Activated CD4-positive, alpha-beta T cell treated with anti-CD3 and anti-CD28 coated beads, Interleukin-2, amount 10 ng/mL, durations not matched to agents 24 days and 14 days (primary cell): ENCODE measurements around the gene FGG. TPM values are rescaled to one million over a fixed set of nuclear protein-coding genes. Genes with fewer than 3 reads are reported as not detected.
"Not testable (repeated sequence)": the region's sequence is repeated elsewhere in the genome, so short reads cannot be mapped to it uniquely, and the experiment has no call there.

Source experiments
- DNase-seq: peaks from one replicate; pipeline ENCODE4 v3.0.0; 2022
- H3K27ac Mint-ChIP-seq: one replicate; pipeline ENCODE4 v1.8.0; 2022; ENCODE audit warnings: mild to moderate bottlenecking, mixed read lengths
- H3K27me3 Mint-ChIP-seq: one replicate; pipeline ENCODE4 v1.8.0; 2022; ENCODE audit warnings: mixed read lengths
- H3K36me3 Mint-ChIP-seq: one replicate; pipeline ENCODE4 v1.8.0; 2022; ENCODE audit warnings: low read depth, mild to moderate bottlenecking, mixed read lengths
- H3K4me1 Mint-ChIP-seq: one replicate; pipeline ENCODE4 v1.8.0; 2021; ENCODE audit warnings: mixed read lengths
- H3K4me3 Mint-ChIP-seq: one replicate; pipeline ENCODE4 v1.8.0; 2022; ENCODE audit warnings: mild to moderate bottlenecking, moderate library complexity, mixed read lengths
- H3K9me3 Mint-ChIP-seq: one replicate; pipeline ENCODE4 v1.8.0; 2021; ENCODE audit warnings: mixed read lengths
- intact Hi-C: fragments of 100-400 bp; cut with micrococcal nuclease; formaldehyde crosslinking; loops from one replicate; pipeline ENCODE4 v1.15.1; 2023
- total RNA-seq: library from RNA; stranded (reverse); gene quantifications from 2 replicates; pipeline ENCODE4 v1.2.3, GENCODE V29; 2022

Gene FGG
- total RNA-seq, 1 donor from 2014 or later: not detected

DNA sequence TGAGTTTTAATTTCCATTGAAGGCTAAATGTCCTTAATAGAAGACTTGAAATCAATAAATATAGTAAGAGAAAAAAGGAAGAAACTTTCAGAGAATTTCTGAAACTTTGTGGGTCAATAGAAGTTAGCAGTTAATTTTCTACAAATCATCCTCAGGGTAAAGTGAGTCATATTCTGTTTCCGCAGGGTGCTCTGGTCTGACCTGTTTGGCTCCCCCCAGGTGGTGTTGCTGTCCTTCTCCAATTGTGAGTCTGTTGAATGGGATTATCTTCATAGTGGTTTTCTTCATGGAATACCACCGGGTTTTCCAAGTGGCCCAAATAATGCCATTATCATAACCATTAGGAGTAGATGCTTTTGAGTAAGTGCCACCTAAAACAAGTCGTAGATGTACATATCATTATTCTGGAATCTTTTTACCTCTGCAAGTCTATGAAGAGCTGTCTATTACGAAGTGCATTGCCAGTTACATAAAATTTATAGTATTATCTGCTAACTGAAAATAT is 7.7 kb downstream of the FGG start:
- no peaks in the 10 kb centered on the region for H3K9me3 Mint-ChIP-seq
- H3K4me3 Mint-ChIP-seq: no peak overlapping the region
- no peak for DNase-seq
- intact Hi-C loops: no loop called here
- H3K4me1 Mint-ChIP-seq: no peaks in the 10 kb centered on the region
- H3K27me3 Mint-ChIP-seq: peaks cover 36% of the 10 kb centered on the region
- no peaks in the 10 kb centered on the region for H3K36me3 Mint-ChIP-seq
- H3K27ac Mint-ChIP-seq: no peak overlapping the region

DNA sequence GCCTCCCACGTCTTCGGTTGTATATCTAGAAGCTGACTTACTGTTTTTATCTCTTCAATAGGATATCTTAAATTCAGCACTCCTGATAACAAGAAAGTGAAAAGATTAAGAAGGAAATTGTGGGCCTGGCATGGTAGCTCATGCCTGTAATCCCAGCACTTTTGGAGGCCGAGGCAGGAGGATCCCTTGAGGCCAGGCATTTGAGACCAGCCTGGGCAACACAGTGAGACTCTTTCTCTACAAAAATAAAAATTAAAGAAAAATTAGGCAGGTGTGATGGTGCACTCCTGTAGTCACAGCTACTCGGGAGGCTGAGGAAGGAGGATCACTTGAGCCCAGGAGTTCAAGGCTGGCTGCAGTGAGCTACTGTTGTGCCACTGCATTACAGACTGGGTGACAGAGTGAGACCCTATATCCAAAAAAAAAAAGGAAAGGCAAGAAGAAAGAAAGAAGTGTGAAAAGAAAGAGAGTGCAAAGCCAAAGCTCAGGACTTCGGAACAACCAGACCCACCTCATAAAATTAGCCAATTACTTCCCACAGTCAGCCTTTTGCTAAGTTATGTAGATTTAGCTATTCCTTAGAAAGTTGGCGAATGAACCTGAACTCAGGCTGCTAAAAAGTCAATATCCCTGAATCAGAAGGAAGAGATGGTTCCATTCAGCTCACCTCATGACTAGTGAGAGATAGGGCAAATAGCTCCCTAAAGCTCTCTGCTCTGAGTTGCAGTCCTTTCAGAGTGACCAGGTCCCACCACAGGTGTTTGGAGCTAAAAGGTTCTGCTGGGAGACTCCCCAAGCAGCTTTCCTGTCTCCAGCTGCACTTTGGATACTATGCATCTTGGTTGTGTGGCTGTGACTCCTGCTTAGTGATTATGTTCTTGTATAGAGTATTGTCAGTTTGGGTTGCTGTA is 9.2 kb downstream of the FGG start:
- intact Hi-C loops: no loop called here
- Mint-ChIP-seq H3K4me3 (no peak overlapping the region), H3K36me3 (no peaks in the 10 kb centered on the region), H3K27me3 (peaks cover 27% of the 10 kb centered on the region), H3K9me3 (no peaks in the 10 kb centered on the region), H3K27ac (no peak overlapping the region), H3K4me1 (no peaks in the 10 kb centered on the region)
- no peak for DNase-seq

GRCh38 chr4:154602404-154603020 is 9.9 kb downstream of the FGG start:
- Mint-ChIP-seq H3K27me3 (peaks cover 23% of the 10 kb centered on the region), H3K4me1 (no peaks in the 10 kb centered on the region), H3K27ac (no peak overlapping the region)

GRCh38 chr4:154597798-154598774 is 14.4 kb downstream of the FGG start:
- intact Hi-C loops: no loop called here
- H3K36me3 Mint-ChIP-seq: no peaks in the 10 kb centered on the region
- no peaks in the 10 kb centered on the region for H3K9me3 Mint-ChIP-seq
- H3K4me3 Mint-ChIP-seq: no peak overlapping the region
- DNase-seq: no peak
- peaks cover 17% of the 10 kb centered on the region for H3K27me3 Mint-ChIP-seq
- H3K27ac Mint-ChIP-seq: no peak overlapping the region
- no peaks in the 10 kb centered on the region for H3K4me1 Mint-ChIP-seq

More at GRCh38 chr4:154602404-154603020, 9.9 kb downstream of the FGG start:
- intact Hi-C loops: no loop called here
- DNase-seq: no peak
- no peaks in the 10 kb centered on the region for H3K9me3 Mint-ChIP-seq
- no peak overlapping the region for H3K4me3 Mint-ChIP-seq
- no peaks in the 10 kb centered on the region for H3K36me3 Mint-ChIP-seq

DNA sequence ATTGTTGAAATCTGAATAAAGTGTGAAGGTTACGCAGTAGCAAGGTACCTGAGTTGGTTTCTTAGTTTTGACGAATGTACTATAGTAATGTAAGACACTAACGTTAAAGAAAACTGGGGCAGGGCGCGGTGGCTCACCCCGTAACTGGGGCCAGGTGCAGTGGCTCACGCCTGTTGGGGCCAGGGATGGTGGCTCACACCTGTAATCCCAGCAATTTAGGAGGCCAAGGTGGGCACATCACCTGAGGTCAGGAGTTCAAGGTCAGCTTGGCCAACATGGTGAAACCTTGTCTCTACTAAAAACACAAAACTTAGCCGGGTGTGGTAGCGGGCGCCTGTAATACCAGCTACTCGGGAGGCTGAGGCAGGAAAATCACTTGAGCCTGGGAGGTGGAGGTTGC is 15.2 kb downstream of the FGG start:
- H3K4me3 Mint-ChIP-seq, DNase-seq, H3K4me1 Mint-ChIP-seq, H3K27ac Mint-ChIP-seq, intact Hi-C loops, H3K36me3 Mint-ChIP-seq, H3K9me3 Mint-ChIP-seq: not testable (repeated sequence)
- peaks cover 17% of the 10 kb centered on the region for H3K27me3 Mint-ChIP-seq

GRCh38 chr4:154595807-154596206 is 16.6 kb downstream of the FGG start:
- intact Hi-C loops: no loop called here
- Mint-ChIP-seq H3K27me3 (peaks cover 11% of the 10 kb centered on the region), H3K27ac (no peak overlapping the region), H3K9me3 (no peaks in the 10 kb centered on the region), H3K4me3 (no peak overlapping the region), H3K4me1 (no peaks in the 10 kb centered on the region), H3K36me3 (no peaks in the 10 kb centered on the region)
- DNase-seq: no peak

DNA sequence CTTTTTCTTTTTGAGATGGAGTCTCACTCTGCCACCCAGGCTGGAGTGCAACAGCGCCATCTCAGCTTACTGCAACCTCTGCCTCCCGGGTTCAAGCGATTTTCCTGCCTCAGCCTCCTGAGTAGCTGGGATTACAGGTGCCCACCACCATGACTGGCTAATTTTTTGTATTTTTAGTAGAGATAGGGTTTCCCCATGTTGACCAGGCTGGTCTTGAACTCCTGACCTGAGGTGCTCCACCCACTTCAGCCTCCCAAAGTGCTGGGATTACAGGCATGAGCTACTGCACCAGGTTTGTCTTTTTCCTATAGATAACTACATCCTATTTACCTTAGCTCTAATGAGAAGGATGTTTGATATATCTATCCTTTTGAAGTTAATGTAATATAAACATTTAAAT is 18.1 kb downstream of the FGG start:
- intact Hi-C loops, DNase-seq, H3K4me1 Mint-ChIP-seq, H3K27ac Mint-ChIP-seq, H3K9me3 Mint-ChIP-seq, H3K4me3 Mint-ChIP-seq, H3K36me3 Mint-ChIP-seq: not testable (repeated sequence)
- peaks cover 13% of the 10 kb centered on the region for H3K27me3 Mint-ChIP-seq

DNA sequence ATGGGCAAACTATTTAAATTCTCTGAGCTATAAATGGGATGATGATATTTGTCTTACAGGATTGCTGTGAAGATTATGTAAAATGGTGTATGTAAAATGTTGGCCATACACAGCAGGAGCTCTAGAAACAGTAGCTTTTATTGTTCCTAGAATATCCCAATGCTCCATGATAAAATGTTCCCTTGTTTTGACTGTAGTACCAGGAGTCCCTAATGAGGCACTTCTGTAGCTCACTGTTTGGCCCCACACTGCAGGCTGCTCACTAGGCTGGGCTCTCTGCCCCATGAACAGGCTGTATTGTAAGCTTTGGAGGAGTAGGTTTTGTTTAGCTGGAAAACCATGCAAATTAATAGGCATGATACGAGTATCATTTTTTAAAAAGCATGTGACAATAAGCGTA is 18.6 kb downstream of the FGG start:
- Mint-ChIP-seq H3K27ac (no peak overlapping the region), H3K4me1 (no peaks in the 10 kb centered on the region), H3K9me3 (no peaks in the 10 kb centered on the region), H3K36me3 (no peaks in the 10 kb centered on the region), H3K4me3 (no peak overlapping the region), H3K27me3 (peaks cover 14% of the 10 kb centered on the region)
- DNase-seq: no peak
- intact Hi-C loops: no loop called here

- Mint-ChIP-seq H3K27me3 (peaks cover 17% of the 10 kb centered on the region), H3K36me3 (no peaks in the 10 kb centered on the region), H3K9me3 (no peaks in the 10 kb centered on the region), H3K27ac (no peak overlapping the region), H3K4me3 (no peak overlapping the region), H3K4me1 (no peaks in the 10 kb centered on the region)
- intact Hi-C loops: no loop called here
- no peak for DNase-seq
These were observed 20.6 kb downstream of the FGG start for GRCh38 chr4:154591890-154592289.

DNA sequence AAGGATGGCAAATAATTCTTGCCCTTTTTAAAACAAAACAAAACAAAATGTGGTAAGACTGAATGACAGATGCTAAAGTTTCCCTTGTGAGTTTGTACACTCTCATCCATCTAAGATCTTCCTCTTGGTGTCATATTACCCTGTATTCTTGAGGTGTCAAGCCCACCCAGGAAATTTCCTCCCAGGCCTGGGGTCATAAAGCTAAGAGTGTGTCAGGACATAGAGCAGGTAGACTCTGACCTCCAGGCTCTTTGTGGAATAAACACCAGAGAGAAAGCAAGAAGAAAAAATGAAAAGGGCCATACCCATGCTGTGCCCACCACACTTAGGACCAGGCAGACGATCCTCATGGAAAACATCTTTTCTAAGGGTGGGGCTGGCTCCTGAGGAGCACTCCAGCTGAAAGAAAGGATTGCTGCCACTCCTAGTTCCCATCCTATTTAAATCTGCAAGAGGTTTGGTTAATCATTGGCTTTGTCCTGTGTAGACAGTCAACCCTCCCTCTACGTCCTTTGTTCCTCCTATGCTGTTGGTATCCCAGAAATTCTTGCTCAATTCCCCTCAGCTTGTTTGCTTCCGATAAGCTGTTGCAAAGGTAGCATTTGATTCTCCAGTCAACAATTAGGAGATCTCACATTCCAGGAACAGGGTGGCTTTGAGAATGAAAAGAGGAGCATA is 22.0 kb downstream of the FGG start, which contains the start of gene FGA:
Gene FGA, minus strand, starts transcription at position 414 of the 678 bp plus-strand sequence. Its CDS starts 55 bp downstream, at position 359.
- no peaks in the 10 kb centered on the region for H3K9me3 Mint-ChIP-seq
- no peak within 1 kb of the TSS for H3K4me3 Mint-ChIP-seq
- no peaks in the 10 kb centered on the region for H3K4me1 Mint-ChIP-seq
- H3K27me3 Mint-ChIP-seq: peaks cover 17% of the 10 kb centered on the region
- H3K27ac Mint-ChIP-seq: no peak within 1 kb of the TSS
- intact Hi-C loops: no loop called here
- DNase-seq: no peak
- no peaks in the 10 kb centered on the region for H3K36me3 Mint-ChIP-seq

DNA sequence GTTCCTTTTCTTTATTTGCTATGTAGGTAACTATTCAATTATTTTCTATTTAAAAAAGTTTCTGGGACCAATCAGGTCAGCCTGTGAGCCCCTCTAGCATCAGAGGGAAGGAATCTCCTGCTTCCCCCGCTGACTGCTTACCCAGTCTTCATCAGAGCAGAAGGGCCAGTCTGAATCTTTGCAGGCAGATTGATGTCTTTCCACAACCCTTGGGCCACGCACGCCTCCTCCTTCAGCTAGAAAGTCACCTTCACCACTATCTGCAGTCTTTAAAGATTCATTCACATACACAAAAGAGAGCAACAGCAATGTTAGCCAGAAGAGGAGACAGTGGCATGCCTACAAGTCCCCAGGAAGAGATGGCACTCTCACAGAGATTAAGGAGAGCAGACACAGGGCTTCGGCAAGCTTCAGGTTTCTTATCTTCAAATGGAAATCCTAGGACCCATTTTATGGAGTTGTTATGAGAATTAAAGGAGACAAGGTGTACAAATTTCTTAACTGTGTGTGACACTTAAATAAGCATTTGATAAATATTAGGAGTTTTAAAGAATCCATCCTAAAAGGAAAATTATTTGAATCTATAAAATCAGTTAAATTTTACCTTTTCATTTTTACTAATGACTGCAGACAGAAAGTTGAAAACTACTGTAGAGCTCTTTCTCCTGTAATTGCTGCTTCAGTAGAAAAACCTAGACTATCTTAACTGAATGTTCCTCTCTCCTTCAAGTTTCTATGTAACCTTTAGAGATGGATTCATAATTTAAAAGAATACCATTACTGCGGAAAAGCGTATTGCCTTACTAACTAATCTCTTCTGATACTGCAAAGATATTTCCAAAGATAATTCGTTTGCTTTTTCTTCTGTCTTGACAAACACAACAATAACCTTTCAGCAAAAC is 22.9 kb downstream of the FGG start:
- H3K4me1 Mint-ChIP-seq: no peaks in the 10 kb centered on the region
- intact Hi-C loops: no loop called here
- peaks cover 17% of the 10 kb centered on the region for H3K27me3 Mint-ChIP-seq
- H3K4me3 Mint-ChIP-seq: no peak overlapping the region
- no peaks in the 10 kb centered on the region for H3K9me3 Mint-ChIP-seq
- DNase-seq: no peak
- H3K36me3 Mint-ChIP-seq: no peaks in the 10 kb centered on the region
- H3K27ac Mint-ChIP-seq: no peak overlapping the region

- DNase-seq: no peak
- Mint-ChIP-seq H3K36me3 (no peaks in the 10 kb centered on the region), H3K27me3 (peaks cover 11% of the 10 kb centered on the region), H3K4me3 (no peak overlapping the region), H3K4me1 (no peaks in the 10 kb centered on the region), H3K9me3 (no peaks in the 10 kb centered on the region), H3K27ac (no peak overlapping the region)
- intact Hi-C loops: no loop called here
These were observed 24.3 kb downstream of the FGG start for GRCh38 chr4:154588198-154588597.
